Astrocyte of the spinal cord (primary cell): Measurements from ENCODE around the gene TIMM17A.
A peak's percentile ranks its signal among the peaks of the same experiment; 100 is the strongest.

Experiments used
- DNase-seq: peaks from one replicate; pipeline ENCODE4 v3.0.0; 2011; ENCODE audit warnings: low read depth, low spot score
- H3K4me3 ChIP-seq: 2 replicates; pipeline ENCODE4 v1.5.1; 2011; ENCODE audit warnings: low read depth, mild to moderate bottlenecking, low read length, moderate library complexity
- in situ Hi-C: cut with HindIII; loops from 2 replicates; pipeline ENCODE4 v1.10.0; 2017; ENCODE audit warnings: low sequenced_read_pairs
- TF ChIP-seq, protein P1 (sequence below): IDR thresholded peaks from 2 replicates; pipeline ENCODE4 v1.5.1; 2012; ENCODE audit warnings: low read depth, mild to moderate bottlenecking, low read length, inconsistent platforms

The TIMM17A gene

DNA sequence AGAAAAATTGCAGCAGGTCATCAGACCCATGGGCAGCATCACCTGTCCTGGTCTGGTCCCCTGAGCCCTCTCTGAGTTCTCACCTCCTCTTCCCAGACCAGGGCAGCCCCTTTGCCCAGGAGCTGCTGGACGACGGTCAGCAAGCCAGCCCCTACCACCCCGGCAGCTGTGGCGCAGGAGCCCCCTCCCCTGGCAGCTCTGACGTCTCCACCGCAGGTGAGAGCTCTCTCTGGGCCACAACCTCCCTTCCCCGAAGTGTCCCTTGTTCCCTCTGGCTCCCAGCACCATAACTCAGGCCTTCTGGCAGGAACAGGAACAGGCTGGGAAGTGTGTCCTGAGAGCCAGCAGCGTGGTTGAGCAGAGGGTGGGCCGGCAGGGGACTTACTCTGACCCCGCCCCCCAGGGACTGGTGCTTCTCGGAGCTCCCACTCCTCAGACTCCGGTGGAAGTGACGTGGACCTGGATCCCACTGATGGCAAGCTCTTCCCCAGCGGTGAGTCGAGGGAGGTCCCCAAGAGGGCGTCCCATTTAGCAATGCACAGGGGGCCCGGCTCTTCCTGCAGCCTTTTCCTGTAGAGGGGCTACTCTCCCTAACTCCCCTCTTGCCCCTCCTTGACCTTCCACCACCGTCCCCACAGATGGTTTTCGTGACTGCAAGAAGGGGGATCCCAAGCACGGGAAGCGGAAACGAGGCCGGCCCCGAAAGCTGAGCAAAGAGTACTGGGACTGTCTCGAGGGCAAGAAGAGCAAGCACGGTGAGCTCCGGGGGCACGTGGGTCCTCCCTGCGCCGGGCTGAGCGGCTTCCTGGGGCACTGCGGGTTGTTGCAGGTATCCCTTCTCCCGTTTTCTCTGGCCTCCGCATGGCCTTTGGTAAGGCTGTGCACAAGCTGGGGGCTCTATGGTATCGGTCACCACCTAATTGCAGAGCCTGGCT lies 57.5 kb downstream of the TIMM17A start:
- H3K4me3 ChIP-seq, result no peak overlapping the region
- no peak for DNase-seq
- TF ChIP-seq, protein P1, sequence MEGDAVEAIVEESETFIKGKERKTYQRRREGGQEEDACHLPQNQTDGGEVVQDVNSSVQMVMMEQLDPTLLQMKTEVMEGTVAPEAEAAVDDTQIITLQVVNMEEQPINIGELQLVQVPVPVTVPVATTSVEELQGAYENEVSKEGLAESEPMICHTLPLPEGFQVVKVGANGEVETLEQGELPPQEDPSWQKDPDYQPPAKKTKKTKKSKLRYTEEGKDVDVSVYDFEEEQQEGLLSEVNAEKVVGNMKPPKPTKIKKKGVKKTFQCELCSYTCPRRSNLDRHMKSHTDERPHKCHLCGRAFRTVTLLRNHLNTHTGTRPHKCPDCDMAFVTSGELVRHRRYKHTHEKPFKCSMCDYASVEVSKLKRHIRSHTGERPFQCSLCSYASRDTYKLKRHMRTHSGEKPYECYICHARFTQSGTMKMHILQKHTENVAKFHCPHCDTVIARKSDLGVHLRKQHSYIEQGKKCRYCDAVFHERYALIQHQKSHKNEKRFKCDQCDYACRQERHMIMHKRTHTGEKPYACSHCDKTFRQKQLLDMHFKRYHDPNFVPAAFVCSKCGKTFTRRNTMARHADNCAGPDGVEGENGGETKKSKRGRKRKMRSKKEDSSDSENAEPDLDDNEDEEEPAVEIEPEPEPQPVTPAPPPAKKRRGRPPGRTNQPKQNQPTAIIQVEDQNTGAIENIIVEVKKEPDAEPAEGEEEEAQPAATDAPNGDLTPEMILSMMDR, result no peak
- in situ Hi-C loops, result no loop called here

DNA sequence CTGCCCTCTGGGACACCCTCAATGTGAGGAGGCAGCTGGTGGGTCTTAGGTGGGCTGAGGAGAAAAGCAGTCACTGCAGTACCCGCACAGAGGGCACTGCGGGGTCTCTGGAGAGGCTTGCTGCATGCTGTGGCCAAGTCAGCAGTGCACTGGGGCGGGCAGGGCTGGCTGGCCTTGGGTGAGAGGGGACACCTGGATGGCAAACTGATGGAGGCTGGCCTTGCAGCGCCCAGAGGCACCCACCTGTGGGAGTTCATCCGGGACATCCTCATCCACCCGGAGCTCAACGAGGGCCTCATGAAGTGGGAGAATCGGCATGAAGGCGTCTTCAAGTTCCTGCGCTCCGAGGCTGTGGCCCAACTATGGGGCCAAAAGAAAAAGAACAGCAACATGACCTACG lies 58.3 kb downstream of the TIMM17A start:
- TF ChIP-seq, protein P1, result no peak
- in situ Hi-C loops, result no loop called here
- DNase-seq, result no peak
- no peak overlapping the region for H3K4me3 ChIP-seq

DNA sequence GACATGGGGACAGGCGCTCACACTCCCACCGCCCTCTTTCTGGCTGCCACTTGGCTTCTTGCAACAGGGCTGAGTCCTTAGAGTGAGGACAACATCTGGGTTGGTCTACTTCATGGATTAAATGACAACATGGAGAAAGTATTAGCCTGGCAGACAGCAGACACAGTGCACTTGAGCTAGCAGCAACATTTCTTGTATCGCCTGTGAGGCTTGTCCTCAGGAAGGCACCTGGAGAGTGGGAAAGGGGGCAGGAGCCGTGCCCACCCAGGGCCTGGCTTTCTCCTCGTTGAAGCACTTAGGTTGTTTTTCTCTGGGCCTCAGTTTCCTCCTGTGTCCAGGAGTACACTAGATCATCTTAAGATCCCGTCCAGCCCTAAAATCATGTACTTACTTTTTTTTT lies 58.8 kb downstream of the TIMM17A start:
- DNase-seq, result no peak
- TF ChIP-seq, protein P1, result no peak
- in situ Hi-C loops, result no loop called here
- H3K4me3 ChIP-seq, result no peak overlapping the region

DNA sequence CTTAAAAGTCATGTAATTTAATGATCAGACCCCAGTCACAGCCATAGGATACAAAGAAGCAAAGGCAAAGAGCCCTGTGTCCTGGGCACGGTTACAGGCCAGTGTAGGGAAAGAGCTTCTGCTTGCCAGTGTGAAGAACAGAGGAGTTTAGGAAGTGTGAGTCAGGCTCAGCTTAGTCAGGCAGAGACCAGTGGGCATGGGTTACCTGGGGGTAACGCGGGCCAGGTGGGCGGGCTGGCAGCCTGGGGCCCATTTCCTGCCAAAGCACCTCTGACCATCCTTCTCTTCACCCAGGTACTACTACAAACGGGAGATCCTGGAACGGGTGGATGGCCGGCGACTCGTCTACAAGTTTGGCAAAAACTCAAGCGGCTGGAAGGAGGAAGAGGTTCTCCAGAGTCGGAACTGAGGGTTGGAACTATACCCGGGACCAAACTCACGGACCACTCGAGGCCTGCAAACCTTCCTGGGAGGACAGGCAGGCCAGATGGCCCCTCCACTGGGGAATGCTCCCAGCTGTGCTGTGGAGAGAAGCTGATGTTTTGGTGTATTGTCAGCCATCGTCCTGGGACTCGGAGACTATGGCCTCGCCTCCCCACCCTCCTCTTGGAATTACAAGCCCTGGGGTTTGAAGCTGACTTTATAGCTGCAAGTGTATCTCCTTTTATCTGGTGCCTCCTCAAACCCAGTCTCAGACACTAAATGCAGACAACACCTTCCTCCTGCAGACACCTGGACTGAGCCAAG lies 59.8 kb downstream of the TIMM17A start:
- no peak for DNase-seq
- TF ChIP-seq, protein P1, result no peak
- in situ Hi-C loops, result no loop called here
- H3K4me3 ChIP-seq, result no peak overlapping the region

DNA sequence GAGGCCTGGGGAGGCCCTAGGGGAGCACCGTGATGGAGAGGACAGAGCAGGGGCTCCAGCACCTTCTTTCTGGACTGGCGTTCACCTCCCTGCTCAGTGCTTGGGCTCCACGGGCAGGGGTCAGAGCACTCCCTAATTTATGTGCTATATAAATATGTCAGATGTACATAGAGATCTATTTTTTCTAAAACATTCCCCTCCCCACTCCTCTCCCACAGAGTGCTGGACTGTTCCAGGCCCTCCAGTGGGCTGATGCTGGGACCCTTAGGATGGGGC lies 60.3 kb downstream of the TIMM17A start:
- TF ChIP-seq, protein P1, result no peak
- in situ Hi-C loops, result no loop called here
- no peak overlapping the region for H3K4me3 ChIP-seq
- no peak for DNase-seq

DNA sequence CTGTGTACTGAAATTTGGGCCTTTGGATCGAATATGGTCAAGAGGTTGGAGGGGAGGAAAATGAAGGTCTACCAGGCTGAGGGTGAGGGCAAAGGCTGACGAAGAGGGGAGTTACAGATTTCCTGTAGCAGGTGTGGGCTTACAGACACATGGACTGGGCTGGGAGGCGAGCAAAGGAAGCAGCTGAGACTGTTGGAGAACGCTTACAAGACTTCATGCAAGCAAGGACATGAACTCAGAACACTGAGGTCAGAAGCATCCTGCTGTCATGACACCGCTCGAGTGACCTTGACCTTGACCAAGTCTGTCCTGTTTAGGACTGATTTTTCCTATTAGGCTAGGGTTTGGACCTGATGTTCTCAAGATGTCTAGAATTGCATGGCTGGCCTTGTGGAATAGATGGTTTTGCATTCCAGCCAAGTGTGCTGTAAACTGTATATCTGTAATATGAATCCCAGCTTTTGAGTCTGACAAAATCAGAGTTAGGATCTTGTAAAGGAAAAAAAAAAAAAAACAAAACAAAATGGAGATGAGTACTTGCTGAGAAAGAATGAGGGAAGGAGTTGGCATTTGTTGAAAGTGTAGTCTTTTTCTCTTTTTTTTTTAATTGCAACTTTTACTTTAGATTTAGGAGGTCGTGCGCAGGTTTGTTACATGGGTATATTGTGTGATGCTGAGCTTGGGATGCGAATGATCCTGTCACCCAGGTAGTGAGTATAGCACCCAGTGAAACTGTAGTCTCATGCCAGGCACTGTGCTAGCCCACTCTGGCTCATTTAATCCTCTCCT lies 60.9 kb downstream of the TIMM17A start:
- in situ Hi-C loops, result no loop called here
- peak; percentile 29 for DNase-seq
- TF ChIP-seq, protein P1, result no peak
- no peak overlapping the region for H3K4me3 ChIP-seq
